A673 (cell line): Measurements from ENCODE around the gene TMEM132C. TPM values are rescaled to one million over a fixed set of nuclear protein-coding genes. Genes with fewer than 3 reads are reported as not detected.

Experiments
- BruUV-seq: library from RNA; stranded (reverse); fragments of 400-500 nt; replicated peaks from 2 replicates; lab custom pipeline; 2021; lab: Mats Ljungman, UMichigan
- CTCF ChIA-PET: fragments of 300-600 bp; sonication (Branson Sonifier 250); formaldehyde crosslinking; loops from one replicate; lab custom pipeline; 2022; ENCODE audit warnings: antibody characterized with exemption; lab: Charles Lee
- POLR2A ChIA-PET: fragments of 300-600 bp; sonication (Branson Sonifier 250); formaldehyde crosslinking; loops from one replicate; lab custom pipeline; 2022; ENCODE audit warnings: antibody characterized with exemption; ENCODE audit not compliant: low non-redundant PET; lab: Charles Lee
- DNase-seq: peaks from one replicate; pipeline ENCODE4 v3.0.0-alpha.2; 2015; ENCODE audit warnings: low spot score
- H3K27ac ChIP-seq: fragments of 200-600 bp; sonication (generic); 2 replicates; pipeline ENCODE4 v1.5.1; 2016; ENCODE audit warnings: mixed run types, low read depth, mild to moderate bottlenecking, mixed read lengths, antibody characterized with exemption, low read length; ENCODE audit not compliant: poor library complexity, severe bottlenecking
- H3K27me3 ChIP-seq: fragments of 200-600 bp; sonication (generic); replicated peaks from 2 replicates; pipeline ENCODE4 v1.6.1; 2017; ENCODE audit warnings: mixed run types, low read depth, mild to moderate bottlenecking, mixed read lengths, antibody characterized with exemption, low read length; ENCODE audit not compliant: insufficient read depth, poor library complexity
- H3K36me3 ChIP-seq: fragments of 200-600 bp; sonication (generic); 2 replicates; pipeline ENCODE4 v1.6.1; 2016; ENCODE audit warnings: mixed run types, mild to moderate bottlenecking, mixed read lengths, antibody characterized with exemption, low read length; ENCODE audit not compliant: insufficient read depth, poor library complexity, severe bottlenecking
- H3K4me1 ChIP-seq: fragments of 200-600 bp; sonication (generic); 2 replicates; pipeline ENCODE4 v1.6.1; 2017; ENCODE audit warnings: mixed run types, mild to moderate bottlenecking, mixed read lengths, antibody characterized with exemption, low read length; ENCODE audit not compliant: insufficient read depth, poor library complexity, severe bottlenecking
- H3K4me3 ChIP-seq: fragments of 200-600 bp; sonication (generic); 2 replicates; pipeline ENCODE4 v1.5.1; 2016; ENCODE audit warnings: low read depth, mixed run types, mild to moderate bottlenecking, mixed read lengths, low read length; ENCODE audit not compliant: poor library complexity, severe bottlenecking
- H3K9me3 ChIP-seq: fragments of 200-600 bp; sonication (generic); 2 replicates; pipeline ENCODE4 v1.6.1; 2016; ENCODE audit warnings: mixed run types, low read depth, mild to moderate bottlenecking, mixed read lengths, antibody characterized with exemption, low read length; ENCODE audit not compliant: poor library complexity, severe bottlenecking
- CTCF ChIP-seq: fragments of 300-800, 200-600 bp; sonication (generic); conservative IDR thresholded peaks from 2 replicates; pipeline ENCODE4 v1.5.1; 2017; ENCODE audit warnings: low read depth, mild to moderate bottlenecking, antibody characterized with exemption, low read length, moderate library complexity, mixed read lengths
- EZH2 ChIP-seq: fragments of 200-600 bp; sonication (generic); IDR thresholded peaks from 2 replicates; pipeline ENCODE4 v1.6.1; 2017; ENCODE audit warnings: borderline replicate concordance, low read depth, mild to moderate bottlenecking, mixed read lengths, antibody characterized with exemption, low read length; ENCODE audit not compliant: poor library complexity, severe bottlenecking
- intact Hi-C: fragments of 100-400 bp; cut with micrococcal nuclease; formaldehyde crosslinking; loops from one replicate; pipeline ENCODE4 v1.10.0; 2022; ENCODE audit not compliant: unreplicated experiment
- total RNA-seq: library from RNA; stranded (reverse); gene quantifications from 2 replicates; pipeline ENCODE4 v1.2.3, GENCODE V29; 2021

Gene TMEM132C
- total RNA-seq, 1 experiment from 2014 or later, result not detected

GRCh38 chr12:128729628-128730121 lies 462.7 kb downstream of the TMEM132C start:
- POLR2A ChIA-PET, result no interaction called here
- H3K9me3 ChIP-seq, result no peaks in the 10 kb centered on the region
- no TSS peak for BruUV-seq
- no peaks in the 10 kb centered on the region for H3K36me3 ChIP-seq
- intact Hi-C loops, result no loop called here
- no peak overlapping the region for H3K4me3 ChIP-seq
- CTCF ChIA-PET, result no interaction called here
- H3K27me3 ChIP-seq, result peaks cover 48% of the 10 kb centered on the region
- no peaks in the 10 kb centered on the region for H3K4me1 ChIP-seq
- TF ChIP-seq EZH2, result no peak
- no peak for TF ChIP-seq CTCF
- no peak overlapping the region for H3K27ac ChIP-seq
- no peak for DNase-seq

GRCh38 chr12:128734371-128734770 lies 467.4 kb downstream of the TMEM132C start:
- H3K4me1 ChIP-seq, result no peaks in the 10 kb centered on the region
- no peak overlapping the region for H3K27ac ChIP-seq
- no peak for DNase-seq
- ChIA-PET CTCF (no interaction called here), POLR2A (no interaction called here)
- no peak for TF ChIP-seq CTCF
- no peak for TF ChIP-seq EZH2
- BruUV-seq, result no TSS peak
- intact Hi-C loops, result no loop called here
- no peaks in the 10 kb centered on the region for H3K9me3 ChIP-seq
- peaks cover 55% of the 10 kb centered on the region for H3K27me3 ChIP-seq
- no peaks in the 10 kb centered on the region for H3K36me3 ChIP-seq
- H3K4me3 ChIP-seq, result no peak overlapping the region

GRCh38 chr12:128737292-128737966 lies 470.5 kb downstream of the TMEM132C start:
- H3K4me1 ChIP-seq, result no peaks in the 10 kb centered on the region
- DNase-seq, result no peak
- ChIA-PET CTCF (no interaction called here), POLR2A (no interaction called here)
- H3K36me3 ChIP-seq, result no peaks in the 10 kb centered on the region
- no peaks in the 10 kb centered on the region for H3K9me3 ChIP-seq
- H3K27ac ChIP-seq, result no peak overlapping the region
- H3K4me3 ChIP-seq, result no peak overlapping the region
- BruUV-seq, result no TSS peak
- intact Hi-C loops, result no loop called here
- peaks cover 60% of the 10 kb centered on the region for H3K27me3 ChIP-seq
- TF ChIP-seq EZH2 (no peak), CTCF (no peak)
